ENCODE data around the gene CHGA.

DNA sequence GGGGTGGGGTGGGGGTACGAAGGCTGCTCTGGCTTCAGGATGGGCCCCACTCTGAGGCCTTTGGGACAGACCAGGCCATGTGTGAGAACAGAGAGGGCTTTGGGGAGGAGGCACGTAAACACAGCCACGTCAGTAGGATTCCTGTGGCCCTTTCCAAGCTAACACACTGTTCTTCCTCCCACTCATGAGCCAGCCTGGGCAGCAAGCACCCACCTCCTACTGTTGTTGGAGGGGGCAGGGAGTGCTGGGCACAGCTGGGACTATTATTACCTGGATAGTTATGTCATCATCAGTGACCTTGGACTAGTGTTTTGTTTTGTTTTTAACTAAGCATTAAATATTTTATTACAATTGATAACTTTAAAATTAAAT lies 5.3 kb downstream of the CHGA start:
- TF ChIP-seq, protein P1, sequence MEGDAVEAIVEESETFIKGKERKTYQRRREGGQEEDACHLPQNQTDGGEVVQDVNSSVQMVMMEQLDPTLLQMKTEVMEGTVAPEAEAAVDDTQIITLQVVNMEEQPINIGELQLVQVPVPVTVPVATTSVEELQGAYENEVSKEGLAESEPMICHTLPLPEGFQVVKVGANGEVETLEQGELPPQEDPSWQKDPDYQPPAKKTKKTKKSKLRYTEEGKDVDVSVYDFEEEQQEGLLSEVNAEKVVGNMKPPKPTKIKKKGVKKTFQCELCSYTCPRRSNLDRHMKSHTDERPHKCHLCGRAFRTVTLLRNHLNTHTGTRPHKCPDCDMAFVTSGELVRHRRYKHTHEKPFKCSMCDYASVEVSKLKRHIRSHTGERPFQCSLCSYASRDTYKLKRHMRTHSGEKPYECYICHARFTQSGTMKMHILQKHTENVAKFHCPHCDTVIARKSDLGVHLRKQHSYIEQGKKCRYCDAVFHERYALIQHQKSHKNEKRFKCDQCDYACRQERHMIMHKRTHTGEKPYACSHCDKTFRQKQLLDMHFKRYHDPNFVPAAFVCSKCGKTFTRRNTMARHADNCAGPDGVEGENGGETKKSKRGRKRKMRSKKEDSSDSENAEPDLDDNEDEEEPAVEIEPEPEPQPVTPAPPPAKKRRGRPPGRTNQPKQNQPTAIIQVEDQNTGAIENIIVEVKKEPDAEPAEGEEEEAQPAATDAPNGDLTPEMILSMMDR (IDR thresholded peaks at IDR 0.05) = no peak
- TF ChIP-seq POLR2A (IDR thresholded peaks at IDR 0.05) = no peak
